VCaP (cell line): ENCODE results near the gene CSNK2A3.

Experiments used
- H3K27ac ChIP-seq: fragments of 450-650 bp; 2 replicates; pipeline ENCODE4 v1.5.1; 2017
- TF ChIP-seq, protein P1 (sequence below): fragments of 450-650 bp; conservative IDR thresholded peaks from 2 replicates; pipeline ENCODE4 v1.5.1; 2017; ENCODE audit warnings: mild to moderate bottlenecking, moderate library complexity

CSNK2A3 gene

GRCh38 chr11:11384829-11385228 lies 31.8 kb upstream of the CSNK2A3 start:
- no peak overlapping the region for H3K27ac ChIP-seq
- TF ChIP-seq, protein P1, sequence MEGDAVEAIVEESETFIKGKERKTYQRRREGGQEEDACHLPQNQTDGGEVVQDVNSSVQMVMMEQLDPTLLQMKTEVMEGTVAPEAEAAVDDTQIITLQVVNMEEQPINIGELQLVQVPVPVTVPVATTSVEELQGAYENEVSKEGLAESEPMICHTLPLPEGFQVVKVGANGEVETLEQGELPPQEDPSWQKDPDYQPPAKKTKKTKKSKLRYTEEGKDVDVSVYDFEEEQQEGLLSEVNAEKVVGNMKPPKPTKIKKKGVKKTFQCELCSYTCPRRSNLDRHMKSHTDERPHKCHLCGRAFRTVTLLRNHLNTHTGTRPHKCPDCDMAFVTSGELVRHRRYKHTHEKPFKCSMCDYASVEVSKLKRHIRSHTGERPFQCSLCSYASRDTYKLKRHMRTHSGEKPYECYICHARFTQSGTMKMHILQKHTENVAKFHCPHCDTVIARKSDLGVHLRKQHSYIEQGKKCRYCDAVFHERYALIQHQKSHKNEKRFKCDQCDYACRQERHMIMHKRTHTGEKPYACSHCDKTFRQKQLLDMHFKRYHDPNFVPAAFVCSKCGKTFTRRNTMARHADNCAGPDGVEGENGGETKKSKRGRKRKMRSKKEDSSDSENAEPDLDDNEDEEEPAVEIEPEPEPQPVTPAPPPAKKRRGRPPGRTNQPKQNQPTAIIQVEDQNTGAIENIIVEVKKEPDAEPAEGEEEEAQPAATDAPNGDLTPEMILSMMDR: no peak

- no peak overlapping the region for H3K27ac ChIP-seq
- TF ChIP-seq, protein P1: no peak
These were observed 30.9 kb upstream of the CSNK2A3 start for GRCh38 chr11:11383995-11384394.

DNA sequence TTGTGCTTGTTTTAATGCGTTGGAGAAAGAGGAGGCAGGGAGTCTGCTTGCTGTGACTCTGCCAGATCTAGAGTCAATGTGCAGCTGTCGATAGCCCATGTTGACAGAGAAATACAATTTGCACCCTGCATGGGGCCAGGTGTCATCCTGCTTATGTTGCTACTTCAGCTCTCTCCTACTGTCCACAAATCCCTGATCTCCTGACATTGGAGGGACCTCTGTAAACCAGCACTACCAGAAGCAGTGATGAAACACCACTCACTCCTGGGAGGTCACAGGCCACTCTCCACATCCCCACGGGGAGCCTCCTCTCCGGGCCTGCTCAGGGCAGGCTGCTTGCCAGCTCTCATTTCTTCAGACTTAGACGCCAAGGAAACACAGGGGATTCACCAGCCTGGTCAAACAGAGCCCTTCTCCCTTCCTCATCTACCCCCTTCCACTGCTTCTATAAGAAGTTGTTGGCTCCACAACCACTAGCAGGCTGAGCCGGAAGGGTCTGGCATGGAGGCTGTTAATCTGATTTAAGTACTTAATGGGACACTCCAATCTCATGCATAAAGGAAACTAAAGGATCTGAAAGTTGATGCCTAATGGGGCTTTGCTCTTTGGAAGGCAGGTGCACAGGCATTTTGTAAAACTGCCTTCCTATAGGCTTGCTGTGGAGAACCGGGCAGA lies 29.9 kb upstream of the CSNK2A3 start:
- TF ChIP-seq, protein P1: no peak
- no peak overlapping the region for H3K27ac ChIP-seq

DNA sequence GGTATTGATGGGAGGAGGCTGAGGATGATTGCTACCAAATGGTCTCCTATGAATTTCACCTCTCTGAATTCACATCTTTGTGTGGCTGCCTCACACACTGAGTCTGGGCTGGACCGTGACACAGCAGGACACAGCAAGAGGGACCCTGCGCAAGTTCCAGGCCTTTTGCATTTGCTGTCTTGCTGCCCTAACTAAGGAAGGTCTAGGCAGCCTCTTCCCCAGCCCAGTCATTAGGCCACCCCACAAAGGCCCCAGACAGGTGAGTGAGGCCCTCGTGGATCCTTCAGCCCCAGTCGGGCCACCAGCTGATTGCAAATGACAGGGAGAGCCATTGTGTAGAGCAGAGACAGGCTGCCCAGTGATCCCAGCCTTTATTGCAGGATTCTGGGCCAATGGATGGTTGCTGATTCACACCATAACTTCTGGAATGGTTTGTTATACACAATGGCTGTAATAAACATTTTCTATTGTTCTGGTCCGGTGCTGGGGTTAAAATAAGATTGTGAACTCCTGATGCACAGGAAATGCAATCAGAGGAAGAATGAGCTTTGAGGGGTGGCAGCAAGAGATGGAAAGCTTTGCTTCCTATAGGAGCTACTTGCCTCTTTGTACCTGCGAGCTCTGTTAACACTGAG lies 28.5 kb upstream of the CSNK2A3 start:
- no peak overlapping the region for H3K27ac ChIP-seq
- TF ChIP-seq, protein P1: no peak

- TF ChIP-seq, protein P1: no peak
These were observed 27.8 kb upstream of the CSNK2A3 start for GRCh38 chr11:11380883-11381282.

GRCh38 chr11:11380340-11380739 lies 27.3 kb upstream of the CSNK2A3 start:
- TF ChIP-seq, protein P1: no peak
- no peak overlapping the region for H3K27ac ChIP-seq

More at GRCh38 chr11:11380883-11381282, 27.8 kb upstream of the CSNK2A3 start:
- no peak overlapping the region for H3K27ac ChIP-seq

- no peak overlapping the region for H3K27ac ChIP-seq
- TF ChIP-seq, protein P1: no peak
These were observed 26.6 kb upstream of the CSNK2A3 start for GRCh38 chr11:11379661-11380060.
